ENCODE data around the gene LOXL4.

DNA sequence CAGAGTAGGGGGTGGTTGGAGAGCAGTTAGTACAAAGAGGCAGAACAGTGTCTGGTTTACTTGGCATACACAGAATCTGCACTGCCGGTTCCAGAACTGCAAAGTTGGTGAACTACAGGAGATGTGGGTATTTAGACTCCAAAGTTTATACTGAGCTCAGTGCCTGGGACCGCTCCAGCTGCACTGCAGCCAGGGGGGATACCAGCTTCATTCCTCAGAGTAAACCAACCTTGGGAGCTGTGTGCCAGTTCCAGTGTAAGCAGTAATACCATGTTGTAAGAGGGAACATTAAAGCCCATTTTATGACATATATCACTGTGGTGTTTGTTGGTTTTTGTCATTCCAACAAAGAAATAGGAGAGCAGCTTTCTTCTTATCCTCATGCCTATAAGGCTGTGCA, 23.4 kb downstream of the LOXL4 start:
- TF ChIP-seq EZH2 (IDR thresholded peaks at IDR 0.05; ENCODE audit: borderline replicate concordance, low read depth, low read length, severe bottlenecking): no peak
- TF ChIP-seq, protein P1, sequence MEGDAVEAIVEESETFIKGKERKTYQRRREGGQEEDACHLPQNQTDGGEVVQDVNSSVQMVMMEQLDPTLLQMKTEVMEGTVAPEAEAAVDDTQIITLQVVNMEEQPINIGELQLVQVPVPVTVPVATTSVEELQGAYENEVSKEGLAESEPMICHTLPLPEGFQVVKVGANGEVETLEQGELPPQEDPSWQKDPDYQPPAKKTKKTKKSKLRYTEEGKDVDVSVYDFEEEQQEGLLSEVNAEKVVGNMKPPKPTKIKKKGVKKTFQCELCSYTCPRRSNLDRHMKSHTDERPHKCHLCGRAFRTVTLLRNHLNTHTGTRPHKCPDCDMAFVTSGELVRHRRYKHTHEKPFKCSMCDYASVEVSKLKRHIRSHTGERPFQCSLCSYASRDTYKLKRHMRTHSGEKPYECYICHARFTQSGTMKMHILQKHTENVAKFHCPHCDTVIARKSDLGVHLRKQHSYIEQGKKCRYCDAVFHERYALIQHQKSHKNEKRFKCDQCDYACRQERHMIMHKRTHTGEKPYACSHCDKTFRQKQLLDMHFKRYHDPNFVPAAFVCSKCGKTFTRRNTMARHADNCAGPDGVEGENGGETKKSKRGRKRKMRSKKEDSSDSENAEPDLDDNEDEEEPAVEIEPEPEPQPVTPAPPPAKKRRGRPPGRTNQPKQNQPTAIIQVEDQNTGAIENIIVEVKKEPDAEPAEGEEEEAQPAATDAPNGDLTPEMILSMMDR (IDR thresholded peaks at IDR 0.05; ENCODE audit: borderline replicate concordance, extremely low read depth, low read length, poor library complexity, severe bottlenecking): no peak

Measured in DND-41 (cell line).